ENCODE results near the gene LGR5.

Gene LGR5

GRCh38 chr12:71602761-71603577, 163.4 kb downstream of the LGR5 start:
- ChIA-PET CTCF (no interaction called here), POLR2A (ENCODE audit: low non-redundant PET) (no interaction called here)
- no peak for DNase-seq (ENCODE audit: low spot score)
- no peak overlapping the region for H3K27ac ChIP-seq
- TF ChIP-seq, protein P1, sequence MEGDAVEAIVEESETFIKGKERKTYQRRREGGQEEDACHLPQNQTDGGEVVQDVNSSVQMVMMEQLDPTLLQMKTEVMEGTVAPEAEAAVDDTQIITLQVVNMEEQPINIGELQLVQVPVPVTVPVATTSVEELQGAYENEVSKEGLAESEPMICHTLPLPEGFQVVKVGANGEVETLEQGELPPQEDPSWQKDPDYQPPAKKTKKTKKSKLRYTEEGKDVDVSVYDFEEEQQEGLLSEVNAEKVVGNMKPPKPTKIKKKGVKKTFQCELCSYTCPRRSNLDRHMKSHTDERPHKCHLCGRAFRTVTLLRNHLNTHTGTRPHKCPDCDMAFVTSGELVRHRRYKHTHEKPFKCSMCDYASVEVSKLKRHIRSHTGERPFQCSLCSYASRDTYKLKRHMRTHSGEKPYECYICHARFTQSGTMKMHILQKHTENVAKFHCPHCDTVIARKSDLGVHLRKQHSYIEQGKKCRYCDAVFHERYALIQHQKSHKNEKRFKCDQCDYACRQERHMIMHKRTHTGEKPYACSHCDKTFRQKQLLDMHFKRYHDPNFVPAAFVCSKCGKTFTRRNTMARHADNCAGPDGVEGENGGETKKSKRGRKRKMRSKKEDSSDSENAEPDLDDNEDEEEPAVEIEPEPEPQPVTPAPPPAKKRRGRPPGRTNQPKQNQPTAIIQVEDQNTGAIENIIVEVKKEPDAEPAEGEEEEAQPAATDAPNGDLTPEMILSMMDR (conservative IDR thresholded peaks at IDR 0.05; ENCODE audit: low read depth), result no peak

DNA sequence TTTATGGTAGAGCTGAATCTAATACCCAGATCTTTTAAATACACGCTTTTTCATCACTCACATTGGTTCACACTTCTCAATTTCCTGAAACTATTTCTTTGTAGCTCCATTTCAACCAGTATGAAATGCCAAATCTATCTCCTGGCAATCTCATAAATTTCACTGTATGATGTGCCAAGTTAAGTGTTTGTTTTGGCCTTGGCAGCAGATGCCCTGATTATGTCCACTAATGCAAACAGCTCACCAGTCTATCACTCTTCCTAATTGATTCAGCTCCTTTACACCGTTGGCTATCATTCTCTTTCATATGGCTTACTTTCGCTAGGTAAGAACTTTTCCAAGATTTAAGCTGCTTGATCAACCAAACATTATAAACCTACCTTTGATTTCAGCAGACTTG, 165.4 kb downstream of the LGR5 start:
- POLR2A ChIA-PET (ENCODE audit: low non-redundant PET), result no interaction called here
- CTCF ChIA-PET, result interaction anchor here (0.6 kb wide), 1 partner anchor 40 kb away, joined by 3 read pairs; no protein-coding TSS in a partner anchor
- TF ChIP-seq, protein P1 (conservative IDR thresholded peaks at IDR 0.05; ENCODE audit: low read depth), result no peak
- DNase-seq (ENCODE audit: low spot score), result no peak
- no peak overlapping the region for H3K27ac ChIP-seq

DNA sequence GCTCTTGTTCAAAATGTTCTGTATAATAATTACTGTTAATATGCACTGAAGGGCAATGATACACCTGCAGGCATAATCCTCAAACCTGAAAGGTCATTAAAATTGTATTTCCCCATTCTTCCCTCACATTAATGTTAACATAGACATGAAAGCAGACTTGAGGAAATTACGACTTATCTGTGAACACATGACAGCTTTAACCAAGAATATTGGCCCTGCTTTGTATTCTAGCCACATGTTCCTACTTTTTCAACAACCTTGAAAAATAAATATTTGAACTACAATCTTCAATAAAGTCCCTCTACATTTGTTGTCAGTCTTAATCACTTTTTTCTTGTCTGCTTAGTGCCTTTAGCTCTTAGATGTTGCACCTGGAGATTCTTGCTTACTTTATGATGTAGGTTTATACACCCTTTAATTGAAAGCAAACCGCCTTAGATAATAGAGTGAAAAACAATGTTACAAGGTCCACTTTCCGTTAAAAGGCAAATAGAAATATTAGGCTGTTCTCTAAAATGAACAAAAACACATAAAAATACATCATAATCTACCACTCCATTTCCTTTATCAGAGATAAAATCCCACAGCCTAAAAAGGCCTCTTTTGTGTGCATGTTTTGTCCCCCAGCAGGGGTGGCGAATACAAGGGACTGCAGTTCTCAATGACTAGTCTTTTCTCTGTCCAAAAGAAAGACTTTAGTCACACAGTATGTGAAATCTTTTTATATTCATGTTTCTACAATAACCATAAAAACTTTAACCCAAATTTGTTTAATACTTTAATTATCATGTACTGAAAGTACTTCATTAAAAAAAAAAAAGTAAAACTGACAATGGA, 168.1 kb downstream of the LGR5 start:
- no peak overlapping the region for H3K27ac ChIP-seq
- TF ChIP-seq, protein P1 (conservative IDR thresholded peaks at IDR 0.05; ENCODE audit: low read depth), result no peak
- CTCF ChIA-PET, result interaction anchor here (0.5 to 0.6 kb wide), 2 partner anchors 10 to 1452 kb away, joined by 5 to 6 read pairs; no protein-coding TSS in a partner anchor
- DNase-seq (ENCODE audit: low spot score), result no peak
- POLR2A ChIA-PET (ENCODE audit: low non-redundant PET), result no interaction called here

- DNase-seq (ENCODE audit: low spot score), result no peak
- ChIA-PET CTCF (no interaction called here), POLR2A (ENCODE audit: low non-redundant PET) (no interaction called here)
- TF ChIP-seq, protein P1 (conservative IDR thresholded peaks at IDR 0.05; ENCODE audit: low read depth), result no peak
- H3K27ac ChIP-seq, result no peak overlapping the region
Measured at GRCh38 chr12:71610031-71610795, 170.6 kb downstream of the LGR5 start.

DNA sequence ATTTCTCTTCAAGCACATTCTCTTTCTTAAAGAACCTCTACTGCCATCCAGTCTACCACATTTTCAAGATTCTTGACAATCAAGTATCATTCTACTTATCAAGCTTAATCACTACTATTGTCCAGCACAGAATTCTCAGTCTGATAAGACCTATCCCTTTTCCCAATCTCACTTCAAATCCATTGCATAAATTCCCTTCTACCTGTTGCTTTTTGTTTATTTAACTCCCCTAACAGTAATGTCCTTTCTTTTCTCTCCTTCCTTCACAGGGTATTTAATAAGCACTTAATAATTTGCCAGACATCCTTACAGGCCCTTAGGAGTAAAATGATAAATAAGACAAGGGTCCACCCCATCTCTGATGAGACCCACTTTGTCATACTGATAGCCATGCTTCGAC, 182.3 kb downstream of the LGR5 start:
- DNase-seq (ENCODE audit: low spot score), result no peak
- TF ChIP-seq, protein P1 (conservative IDR thresholded peaks at IDR 0.05; ENCODE audit: low read depth), result no peak
- ChIA-PET CTCF (interaction anchor here (0.7 kb wide), 1 partner anchor 259 kb away, joined by 8 read pairs; no protein-coding TSS in a partner anchor), POLR2A (ENCODE audit: low non-redundant PET) (no interaction called here)
- no peak overlapping the region for H3K27ac ChIP-seq

GRCh38 chr12:71625476-71625875, 185.9 kb downstream of the LGR5 start:
- H3K27ac ChIP-seq, result no peak overlapping the region
- no peak for DNase-seq (ENCODE audit: low spot score)
- ChIA-PET CTCF (interaction anchor here (0.6 kb wide), 1 partner anchor 11 kb away, joined by 3 read pairs; no protein-coding TSS in a partner anchor), POLR2A (ENCODE audit: low non-redundant PET) (no interaction called here)
- TF ChIP-seq, protein P1 (conservative IDR thresholded peaks at IDR 0.05; ENCODE audit: low read depth), result no peak
